ENCODE results near the gene CDCA3.
"Not testable (repeated sequence)": the region's sequence is repeated elsewhere in the genome, so short reads cannot be mapped to it uniquely, and the experiment has no call there.

- TF ChIP-seq EP300, POLR2A, POLR2AphosphoS5 (IDR thresholded peaks at IDR 0.05): not testable (repeated sequence)
- TF ChIP-seq, protein P1, sequence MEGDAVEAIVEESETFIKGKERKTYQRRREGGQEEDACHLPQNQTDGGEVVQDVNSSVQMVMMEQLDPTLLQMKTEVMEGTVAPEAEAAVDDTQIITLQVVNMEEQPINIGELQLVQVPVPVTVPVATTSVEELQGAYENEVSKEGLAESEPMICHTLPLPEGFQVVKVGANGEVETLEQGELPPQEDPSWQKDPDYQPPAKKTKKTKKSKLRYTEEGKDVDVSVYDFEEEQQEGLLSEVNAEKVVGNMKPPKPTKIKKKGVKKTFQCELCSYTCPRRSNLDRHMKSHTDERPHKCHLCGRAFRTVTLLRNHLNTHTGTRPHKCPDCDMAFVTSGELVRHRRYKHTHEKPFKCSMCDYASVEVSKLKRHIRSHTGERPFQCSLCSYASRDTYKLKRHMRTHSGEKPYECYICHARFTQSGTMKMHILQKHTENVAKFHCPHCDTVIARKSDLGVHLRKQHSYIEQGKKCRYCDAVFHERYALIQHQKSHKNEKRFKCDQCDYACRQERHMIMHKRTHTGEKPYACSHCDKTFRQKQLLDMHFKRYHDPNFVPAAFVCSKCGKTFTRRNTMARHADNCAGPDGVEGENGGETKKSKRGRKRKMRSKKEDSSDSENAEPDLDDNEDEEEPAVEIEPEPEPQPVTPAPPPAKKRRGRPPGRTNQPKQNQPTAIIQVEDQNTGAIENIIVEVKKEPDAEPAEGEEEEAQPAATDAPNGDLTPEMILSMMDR (IDR thresholded peaks at IDR 0.05) = not testable (repeated sequence)
Observed at GRCh38 chr12:6879824-6880223, 28.7 kb upstream of the CDCA3 start.

Data from suprapubic skin (tissue), 4 donors.